ENCODE data around the gene VASP. TPM values are rescaled to one million over a fixed set of nuclear protein-coding genes. Genes with fewer than 3 reads are reported as not detected.

VASP gene
- total RNA-seq, 6 experiments from 2014 or later, result 19.4 to 64.1 (median 30.6) TPM

GRCh38 chr19:45488708-45489107 is 18.6 kb upstream of the VASP start:
- Histone ChIP-seq H3K4me3 (no peak overlapping the region), H3K27ac (no peak overlapping the region), H3K27me3 (no peaks in the 10 kb centered on the region), H3K36me3 (no peaks in the 10 kb centered on the region), H3K4me1 (peaks cover 0 to 3% (median 0%) of the 10 kb centered on the region in 4 donors), H3K9me3 (no peaks in the 10 kb centered on the region)
- TF ChIP-seq, protein P1, sequence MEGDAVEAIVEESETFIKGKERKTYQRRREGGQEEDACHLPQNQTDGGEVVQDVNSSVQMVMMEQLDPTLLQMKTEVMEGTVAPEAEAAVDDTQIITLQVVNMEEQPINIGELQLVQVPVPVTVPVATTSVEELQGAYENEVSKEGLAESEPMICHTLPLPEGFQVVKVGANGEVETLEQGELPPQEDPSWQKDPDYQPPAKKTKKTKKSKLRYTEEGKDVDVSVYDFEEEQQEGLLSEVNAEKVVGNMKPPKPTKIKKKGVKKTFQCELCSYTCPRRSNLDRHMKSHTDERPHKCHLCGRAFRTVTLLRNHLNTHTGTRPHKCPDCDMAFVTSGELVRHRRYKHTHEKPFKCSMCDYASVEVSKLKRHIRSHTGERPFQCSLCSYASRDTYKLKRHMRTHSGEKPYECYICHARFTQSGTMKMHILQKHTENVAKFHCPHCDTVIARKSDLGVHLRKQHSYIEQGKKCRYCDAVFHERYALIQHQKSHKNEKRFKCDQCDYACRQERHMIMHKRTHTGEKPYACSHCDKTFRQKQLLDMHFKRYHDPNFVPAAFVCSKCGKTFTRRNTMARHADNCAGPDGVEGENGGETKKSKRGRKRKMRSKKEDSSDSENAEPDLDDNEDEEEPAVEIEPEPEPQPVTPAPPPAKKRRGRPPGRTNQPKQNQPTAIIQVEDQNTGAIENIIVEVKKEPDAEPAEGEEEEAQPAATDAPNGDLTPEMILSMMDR (IDR thresholded peaks at IDR 0.05), result no peak
- TF ChIP-seq POLR2A (IDR thresholded peaks at IDR 0.05), result no peak
- DNase-seq (no peak), ATAC-seq (no peak)
- intact Hi-C loops (cut with DNase I), result no loop called here
- 68% methylated on average over 13 of the region's 15 CpGs for WGBS (ENCODE audit: insufficient coverage, low coverage, low lambda C conversion rate, missing lambda C conversion rate)

DNA sequence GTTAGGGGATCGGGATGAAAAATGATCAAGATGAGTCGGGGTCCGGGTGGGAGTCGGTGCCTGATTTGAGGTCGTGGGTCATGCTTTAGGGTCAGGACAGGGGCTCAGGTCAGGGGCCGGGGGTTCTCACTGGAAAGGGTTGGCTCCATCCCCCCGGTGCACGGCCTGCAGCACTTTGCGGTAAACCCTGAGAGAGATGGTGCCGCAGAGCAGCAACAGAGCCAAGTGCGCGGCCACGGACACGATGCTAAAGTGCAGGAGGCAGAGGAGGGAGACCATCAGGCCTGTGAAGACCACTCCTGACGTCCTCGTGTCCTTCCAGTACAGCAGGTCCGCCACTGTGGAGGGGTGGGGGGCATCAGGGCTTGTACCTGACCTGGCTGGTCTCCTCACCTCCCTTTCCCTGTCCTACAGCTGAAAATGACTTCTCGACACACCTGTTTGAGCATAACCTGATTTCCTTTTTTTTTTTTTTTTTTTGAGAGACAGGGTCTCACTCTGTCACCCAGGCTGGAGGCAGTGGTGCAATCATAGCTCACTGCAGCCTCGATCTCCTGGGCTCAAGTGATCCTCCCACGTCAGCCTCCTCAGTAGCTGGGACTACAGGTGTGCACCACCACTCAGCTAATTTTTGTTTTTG is 17.9 kb upstream of the VASP start:
- Histone ChIP-seq H3K9me3 (no peaks in the 10 kb centered on the region), H3K27ac (no peak overlapping the region), H3K27me3 (no peaks in the 10 kb centered on the region), H3K4me3 (no peak overlapping the region), H3K4me1 (peaks cover 0 to 3% (median 0%) of the 10 kb centered on the region in 4 donors), H3K36me3 (no peaks in the 10 kb centered on the region)
- WGBS (ENCODE audit: insufficient coverage, low coverage, low lambda C conversion rate, missing lambda C conversion rate), result 63% methylated on average over 4 of the region's 20 CpGs
- DNase-seq (no peak), ATAC-seq (no peak)
- TF ChIP-seq, protein P1 (IDR thresholded peaks at IDR 0.05), result no peak
- TF ChIP-seq POLR2A (IDR thresholded peaks at IDR 0.05), result no peak
- intact Hi-C loops (cut with DNase I), result no loop called here

DNA sequence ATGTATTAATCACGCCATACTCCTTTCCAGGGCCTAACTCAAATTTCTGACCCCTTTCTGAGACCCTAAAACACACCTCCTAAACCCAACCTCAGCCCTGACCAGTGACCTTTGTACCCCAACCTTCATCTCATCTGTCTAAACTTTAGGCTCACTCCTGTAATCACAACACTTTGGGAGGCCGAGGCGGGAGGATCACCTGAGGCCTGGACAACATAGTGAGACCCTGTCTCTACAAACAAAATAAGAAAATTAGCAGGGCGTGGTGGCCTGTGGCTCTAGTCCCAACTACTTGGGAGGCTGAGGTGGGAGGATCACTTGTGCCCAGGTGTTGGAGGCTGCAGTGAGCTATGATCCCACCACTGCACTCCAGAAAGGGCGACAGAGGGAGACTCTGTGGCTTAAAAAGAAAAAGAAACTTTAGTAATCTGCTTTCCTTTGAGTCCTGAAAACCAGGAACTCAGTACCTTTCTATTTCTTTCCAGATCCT is 15.1 kb upstream of the VASP start:
- no peaks in the 10 kb centered on the region for H3K9me3 ChIP-seq
- peaks cover 0 to 8% (median 0%) of the 10 kb centered on the region in 4 donors for H3K4me1 ChIP-seq
- intact Hi-C loops (cut with DNase I), result no loop called here
- ATAC-seq (no peak), DNase-seq (no peak)
- H3K27me3 ChIP-seq, result no peaks in the 10 kb centered on the region
- 79% methylated on average over 5 of the region's 5 CpGs for WGBS (ENCODE audit: insufficient coverage, low coverage, low lambda C conversion rate, missing lambda C conversion rate)
- no peak for TF ChIP-seq POLR2A (IDR thresholded peaks at IDR 0.05)
- TF ChIP-seq, protein P1 (IDR thresholded peaks at IDR 0.05), result no peak
- no peaks in the 10 kb centered on the region for H3K36me3 ChIP-seq
- no peak overlapping the region for H3K27ac ChIP-seq
- H3K4me3 ChIP-seq, result peak overlapping the region in 1 of 3 donors; percentile 41

DNA sequence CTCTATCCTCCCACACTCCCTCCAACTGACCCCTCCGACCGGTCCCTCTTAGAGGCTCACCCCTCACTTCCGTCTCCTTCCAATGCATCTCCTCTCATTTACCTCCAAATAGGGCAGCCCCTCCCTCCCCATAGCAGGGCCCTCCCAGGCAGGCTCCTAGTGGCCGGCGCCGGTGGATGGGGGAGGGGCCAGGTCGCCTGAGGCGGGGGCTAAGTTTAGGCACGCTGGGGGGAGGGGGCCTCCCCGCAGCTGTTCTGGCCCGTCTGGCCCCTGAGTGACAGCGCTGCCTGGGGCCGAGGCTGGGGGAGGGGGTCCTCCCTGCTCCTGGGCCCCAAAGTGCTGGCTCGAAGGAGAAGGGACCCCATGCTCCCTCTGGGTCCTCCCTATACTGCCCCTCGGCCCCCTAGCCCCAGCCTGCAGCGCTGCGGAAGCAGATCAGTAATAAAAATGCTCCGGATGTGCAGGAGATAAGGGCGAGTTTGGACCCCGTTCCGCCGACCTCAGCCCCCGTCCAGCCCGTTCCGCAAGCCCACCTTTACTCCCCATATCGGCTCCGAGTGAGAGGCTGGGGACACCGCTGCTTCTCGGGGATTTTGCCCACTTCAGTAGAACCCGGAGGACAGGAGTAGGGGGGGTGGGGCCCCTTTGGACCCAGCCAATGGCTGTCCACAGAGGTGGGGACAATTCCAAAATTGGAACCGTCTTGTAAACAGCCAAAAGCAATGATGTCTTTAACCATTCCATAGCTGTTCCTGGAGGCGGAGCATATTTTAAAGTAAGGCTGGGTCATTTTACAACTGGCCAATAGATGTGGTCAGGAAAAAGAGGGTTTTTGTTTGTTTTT is 14.4 kb upstream of the VASP start:
- peaks cover 0 to 8% (median 0%) of the 10 kb centered on the region in 4 donors for H3K4me1 ChIP-seq
- H3K4me3 ChIP-seq, result peak overlapping the region; percentile 29 to 44 (median 41)
- no peaks in the 10 kb centered on the region for H3K9me3 ChIP-seq
- intact Hi-C loops (cut with DNase I), result no loop called here
- no peaks in the 10 kb centered on the region for H3K36me3 ChIP-seq
- H3K27ac ChIP-seq, result no peak overlapping the region
- ATAC-seq, result peak; percentile 20 to 27 (median 21)
- 6% methylated on average over 24 of the region's 32 CpGs for WGBS (ENCODE audit: insufficient coverage, low coverage, low lambda C conversion rate, missing lambda C conversion rate)
- TF ChIP-seq POLR2A (IDR thresholded peaks at IDR 0.05), result no peak
- TF ChIP-seq, protein P1 (IDR thresholded peaks at IDR 0.05), result no peak
- H3K27me3 ChIP-seq, result no peaks in the 10 kb centered on the region
- peak in 1 of 3 donors; percentile 50 for DNase-seq

Measured in right lobe of liver (tissue), 6 donors.